ENCODE data around the gene MCC. TPM values are rescaled to one million over a fixed set of nuclear protein-coding genes. Genes with fewer than 3 reads are reported as not detected.

Gene MCC
- 6.9 and 8.2 TPM in 2 replicates for total RNA-seq

GRCh38 chr5:113487781-113488644, at the start of gene MCC:
TSS of gene MCC (minus strand) at chr5:113488453.

GRCh38 chr5:113513384-113514288, 25.4 kb upstream of the MCC start, which contains the start of gene YTHDC2:
TSS of gene YTHDC2 (plus strand) at chr5:113513694. CDS start at chr5:113513896, 202 bp downstream.

GRCh38 chr5:113434889-113435288, 53.4 kb downstream of the MCC start, which contains the start of gene TSSK1B:
TSS of gene TSSK1B (minus strand) at chr5:113434989. CDS start at chr5:113434839, 150 bp downstream.

GRCh38 chr5:112976432-112977309, 511.6 kb downstream of the MCC start, which contains the start of gene DCP2:
TSS of gene DCP2 (plus strand) at chr5:112976798. CDS start at chr5:112976934, 136 bp downstream.

Other genes starting within 250 kb of the MCC start
- not detected in 2 replicates for gene TSSK1B, start 53.5 kb downstream of the MCC start, total RNA-seq
- gene YTHDC2, start 25.2 kb upstream of the MCC start, total RNA-seq: 7.3 and 9.4 TPM in 2 replicates